DLD1 (cell line): ENCODE data around the gene PIM3.

Source experiments
- in situ Hi-C: cut with HindIII; loops from 2 replicates; pipeline ENCODE4 v1.10.0; 2017; ENCODE audit warnings: low sequenced_read_pairs

Gene PIM3

GRCh38 chr22:49927483-49928184 is 32.9 kb upstream of the PIM3 start:
- in situ Hi-C loops: no loop called here

- in situ Hi-C loops: no loop called here
Observed at GRCh38 chr22:49928185-49928495, 32.4 kb upstream of the PIM3 start.

DNA sequence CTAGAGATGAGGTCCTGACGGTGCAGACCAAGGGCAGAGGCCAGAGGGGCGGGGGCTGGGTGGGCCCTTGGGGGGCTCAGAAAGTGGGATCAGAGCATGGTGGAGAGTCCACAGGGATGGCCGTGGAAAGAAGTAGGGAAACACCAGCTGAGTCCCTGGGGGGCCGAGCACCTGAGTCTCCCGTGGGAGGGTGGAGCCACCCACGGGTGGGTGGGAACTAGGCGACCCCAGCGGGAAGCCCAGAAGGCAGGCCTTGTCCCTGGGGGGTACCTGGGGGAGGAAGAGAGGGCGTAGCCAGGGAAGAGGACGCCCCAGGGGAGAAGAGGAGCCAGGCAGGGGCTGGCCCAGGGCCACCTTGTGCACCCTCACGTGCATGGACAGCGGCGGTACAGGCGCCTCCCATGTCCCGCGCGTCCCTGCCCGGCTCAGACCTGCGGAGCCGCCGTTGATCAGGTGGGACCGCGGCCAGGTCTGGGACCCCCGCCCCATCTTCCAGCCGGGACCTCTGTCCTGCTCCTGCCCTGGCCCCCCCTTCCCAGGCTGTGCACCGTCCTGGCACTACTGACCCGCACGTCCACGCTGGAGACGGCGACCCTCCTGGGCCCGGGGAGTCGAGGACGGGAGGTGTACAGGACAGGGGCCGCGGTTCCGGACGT is 31.9 kb upstream of the PIM3 start:
- in situ Hi-C loops: no loop called here

DNA sequence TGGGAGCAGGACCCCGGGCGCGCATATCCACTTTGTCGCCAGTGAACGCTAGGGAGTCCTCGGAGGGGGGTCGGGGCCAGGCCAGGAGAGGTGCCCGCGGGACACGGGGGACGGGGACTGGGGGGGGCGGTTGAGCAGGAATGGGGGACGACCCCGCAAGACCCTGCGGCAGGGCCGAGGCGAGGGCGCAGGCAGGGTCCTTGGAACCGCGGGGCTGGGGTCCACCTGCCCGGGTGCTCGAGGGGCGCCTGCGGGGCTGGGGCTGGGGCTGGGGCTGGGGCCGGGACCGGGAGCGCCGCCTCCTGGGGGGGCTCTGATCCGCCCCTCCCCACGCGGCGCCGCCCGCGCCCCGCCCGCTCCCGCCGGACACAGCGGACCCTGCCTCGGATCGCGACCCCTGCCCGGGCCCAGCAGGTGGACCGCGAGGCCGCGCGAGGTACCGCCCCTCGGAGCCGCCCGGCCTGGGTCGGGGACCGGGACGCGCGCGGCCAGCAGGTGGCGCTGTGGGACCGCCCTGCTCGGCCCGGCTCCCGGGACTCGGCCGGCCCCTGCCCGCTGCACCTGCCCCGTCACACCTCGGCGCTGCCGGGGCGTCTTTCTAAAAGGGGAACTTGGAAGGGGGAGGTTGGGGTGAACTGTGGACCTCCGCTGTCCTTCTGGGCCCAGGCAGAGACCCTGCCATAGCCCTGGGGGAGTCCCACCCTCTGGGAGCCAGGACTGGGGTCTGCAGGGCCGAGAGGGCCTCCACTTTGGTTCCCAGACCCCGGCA is 31.2 kb upstream of the PIM3 start:
- in situ Hi-C loops: no loop called here

GRCh38 chr22:49929994-49930575 is 30.5 kb upstream of the PIM3 start:
- in situ Hi-C loops: no loop called here

DNA sequence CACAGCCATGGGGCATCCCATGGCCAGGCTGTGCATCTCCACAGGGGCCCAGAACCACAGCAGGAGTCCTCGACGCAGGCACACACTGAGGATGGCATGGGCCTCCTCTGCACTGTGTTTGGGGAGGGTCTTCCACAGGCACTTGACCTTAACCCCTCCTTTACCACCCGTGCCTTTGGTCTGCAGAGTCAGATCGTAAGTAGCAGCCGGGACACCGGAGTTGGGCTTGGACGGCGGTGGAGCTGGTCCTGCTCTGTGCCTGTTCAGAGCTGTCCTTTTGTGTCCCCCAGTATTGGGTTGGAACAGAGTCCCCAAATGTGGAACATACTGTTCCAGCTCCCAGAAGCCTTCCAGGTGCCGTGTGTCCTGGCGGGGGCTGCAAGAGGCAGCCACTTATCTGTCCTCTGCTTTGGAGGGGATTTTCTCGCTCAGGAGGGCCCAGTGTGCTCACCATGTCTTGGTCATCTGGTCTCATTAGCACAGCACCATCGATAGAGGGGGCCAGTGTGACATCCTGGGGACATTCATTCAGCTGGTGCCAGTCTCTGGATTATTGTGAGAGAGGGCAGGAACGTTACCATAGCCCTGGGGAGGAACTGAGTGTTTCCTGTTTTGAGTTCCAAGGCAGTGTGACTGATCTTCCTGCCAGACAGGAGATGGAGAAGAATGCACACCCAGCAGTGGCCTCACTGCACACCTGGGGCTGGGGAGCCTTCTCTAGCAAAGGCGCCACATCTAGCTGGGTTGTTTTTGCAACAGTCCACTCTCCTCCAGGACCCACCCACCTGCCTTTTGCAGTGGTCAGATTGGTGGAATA is 29.8 kb upstream of the PIM3 start:
- in situ Hi-C loops: no loop called here

- in situ Hi-C loops: no loop called here
Observed at GRCh38 chr22:49933236-49934159, 27.1 kb upstream of the PIM3 start.

GRCh38 chr22:49934160-49934890 is 26.2 kb upstream of the PIM3 start:
- in situ Hi-C loops: no loop called here

GRCh38 chr22:49934891-49935557 is 25.5 kb upstream of the PIM3 start:
- in situ Hi-C loops: no loop called here

DNA sequence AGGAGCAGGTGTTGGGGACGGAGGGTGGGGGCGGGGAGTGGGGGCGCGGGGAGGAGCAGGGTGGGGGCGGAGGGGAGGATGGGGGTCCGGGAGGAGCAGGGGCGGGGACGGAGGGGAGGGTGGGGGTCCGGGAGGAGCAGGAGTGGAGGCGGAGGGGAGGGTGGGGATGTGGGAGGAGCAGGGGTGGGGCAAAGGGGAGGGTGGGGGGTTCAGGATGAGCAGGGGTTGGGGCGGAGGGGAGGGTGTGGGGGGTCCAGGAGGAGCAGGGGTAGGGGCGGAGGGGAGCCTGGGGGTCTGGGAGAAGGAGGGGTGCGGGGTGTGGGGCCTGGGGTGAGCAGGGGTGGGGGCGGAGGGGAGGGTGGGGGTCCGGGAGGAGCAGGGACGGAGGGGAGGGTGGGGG is 25.0 kb upstream of the PIM3 start:
- in situ Hi-C loops: no loop called here

GRCh38 chr22:49936018-49936972 is 24.3 kb upstream of the PIM3 start:
- in situ Hi-C loops: no loop called here

GRCh38 chr22:49936973-49937757 is 23.4 kb upstream of the PIM3 start:
- in situ Hi-C loops: no loop called here

- in situ Hi-C loops: no loop called here
Observed at GRCh38 chr22:49937758-49938564, 22.6 kb upstream of the PIM3 start.

- in situ Hi-C loops: no loop called here
Observed at GRCh38 chr22:49938565-49939136, 21.9 kb upstream of the PIM3 start.

DNA sequence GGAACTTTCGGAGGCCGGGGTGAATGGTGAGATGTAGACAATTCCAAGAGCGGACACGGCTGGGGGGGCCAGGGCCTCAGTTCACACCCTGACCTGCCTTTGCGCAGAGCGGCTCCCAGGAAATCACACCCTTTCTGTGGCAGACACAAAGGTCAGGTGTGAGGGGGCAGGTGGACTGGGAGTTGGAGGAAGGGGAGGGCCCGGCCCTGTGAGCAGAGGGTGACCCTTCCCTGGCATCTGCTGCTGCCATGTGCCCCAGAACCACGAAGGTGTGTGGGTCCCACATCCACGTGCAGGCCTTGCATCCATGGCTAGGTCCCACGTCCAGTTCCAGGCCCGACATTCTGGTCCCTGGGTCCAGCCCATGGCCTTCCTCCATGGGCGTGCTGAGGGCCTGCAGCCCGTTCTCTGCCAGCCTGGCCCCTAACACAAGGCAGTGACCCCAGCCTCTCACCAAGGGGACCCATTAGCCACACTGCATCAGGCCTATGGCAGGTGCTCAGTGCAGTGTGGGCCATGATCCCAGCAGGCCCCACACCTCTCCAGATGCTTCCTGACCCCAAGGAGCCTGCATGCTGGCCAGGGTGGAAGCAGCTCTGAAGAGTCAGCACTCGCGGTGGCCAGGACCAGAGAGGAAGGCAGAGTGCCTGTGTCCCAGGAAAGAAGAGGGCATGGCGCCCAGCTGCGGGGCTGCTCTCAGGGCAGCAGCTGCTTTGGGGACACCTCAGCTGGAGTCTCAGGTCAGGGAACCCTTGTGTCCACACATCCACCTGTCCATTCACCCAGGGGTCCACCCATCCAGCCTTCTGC is 18.9 kb upstream of the PIM3 start:
- in situ Hi-C loops: no loop called here
